Fibroblast of lung (primary cell): ENCODE measurements around the gene KCNE5. TPM values are rescaled to one million over a fixed set of nuclear protein-coding genes. Genes with fewer than 3 reads are reported as not detected.

Experiments used
- polyA plus RNA-seq, 2 donors: library from polyadenylated mRNA; depleted of rRNA in 1 of 2; stranded (reverse) in 1 of 2; unstranded in 1 of 2; fragments of >200 nt; gene quantifications; 2 replicates each; pipeline ENCODE4 v1.2.1, GENCODE V29; 2011 to 2012; ENCODE audit warnings: missing spikeins in 1 of 2
- total RNA-seq: library from RNA; depleted of rRNA; stranded (reverse); fragments of >200 nt; gene quantifications from 2 replicates; pipeline ENCODE4 v1.2.1, GENCODE V29; 2014

KCNE5 gene
- total and polyA plus RNA-seq, 2 donors (not counting 1 experiment from before 2014, with no cell fraction given): 0.12 to 1.2 TPM

Other genes with a start within 250 kb of the KCNE5 start
- gene GUCY2F, start 143.1 kb downstream of the KCNE5 start, total RNA-seq: under 0.01 TPM in 2 replicates
- gene GUCY2F, start 143.1 kb downstream of the KCNE5 start, polyA plus RNA-seq: not detected in 2 replicates
- gene NXT2, start 88.3 kb downstream of the KCNE5 start, total RNA-seq: 13.5 and 14.6 TPM in 2 replicates
- 9.6 and 10.8 TPM in 2 replicates for gene NXT2, start 88.3 kb downstream of the KCNE5 start, polyA plus RNA-seq
- 358 and 678 TPM in 2 replicates for gene ACSL4, start 108.1 kb upstream of the KCNE5 start, total RNA-seq
- gene ACSL4, start 108.1 kb upstream of the KCNE5 start, polyA plus RNA-seq: 103 and 209 TPM in 2 replicates